ENCODE results near the gene SMOC1.

SMOC1 gene

DNA sequence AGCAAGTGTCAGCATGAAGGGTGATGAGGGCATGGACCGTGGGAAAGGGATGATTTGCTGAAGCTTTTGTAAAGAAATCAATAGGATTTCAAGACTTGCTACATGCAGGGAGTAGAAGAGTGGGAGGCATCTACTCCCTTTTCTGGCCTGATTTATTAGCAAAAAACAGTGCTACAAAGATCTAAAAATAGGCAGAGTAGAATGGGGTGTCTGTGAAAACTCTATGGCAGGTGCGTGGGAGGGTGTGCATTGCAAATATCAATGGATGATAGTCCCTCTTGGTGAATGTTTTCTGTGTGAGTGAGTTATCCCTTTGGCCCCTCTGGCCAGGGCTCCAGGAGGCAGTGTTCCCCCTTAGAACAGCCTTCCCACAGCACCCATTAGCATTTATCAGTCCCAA is 139.0 kb downstream of the SMOC1 start:
- DNase-seq, result no peak

DNA sequence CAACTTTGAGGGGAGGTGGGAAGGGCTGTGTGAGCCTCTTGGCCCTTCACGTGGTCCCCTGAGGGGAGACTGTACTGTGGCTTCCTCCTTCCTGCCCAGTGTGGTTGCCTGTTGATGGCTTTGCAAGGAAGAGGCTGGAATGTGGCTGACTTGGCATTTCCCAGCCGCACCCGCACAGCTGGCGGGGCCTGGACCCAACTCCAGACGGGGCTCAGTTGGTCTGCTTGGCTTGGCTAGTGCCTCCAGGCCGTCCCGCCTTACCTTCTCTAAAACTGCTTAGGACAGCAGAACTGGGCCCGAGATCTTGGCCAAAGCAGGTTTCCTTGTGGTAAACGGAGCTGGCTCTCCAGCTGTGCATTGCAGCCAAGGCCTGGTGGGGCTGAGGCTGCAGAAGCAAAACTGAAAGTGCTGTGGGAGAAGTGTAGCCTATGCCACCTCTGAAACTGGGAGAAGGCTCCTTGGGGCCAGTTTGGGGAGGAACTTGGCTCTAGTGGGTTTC is 139.5 kb downstream of the SMOC1 start:
- peak in 1 of 2 experiments; percentile 2 for DNase-seq

DNA sequence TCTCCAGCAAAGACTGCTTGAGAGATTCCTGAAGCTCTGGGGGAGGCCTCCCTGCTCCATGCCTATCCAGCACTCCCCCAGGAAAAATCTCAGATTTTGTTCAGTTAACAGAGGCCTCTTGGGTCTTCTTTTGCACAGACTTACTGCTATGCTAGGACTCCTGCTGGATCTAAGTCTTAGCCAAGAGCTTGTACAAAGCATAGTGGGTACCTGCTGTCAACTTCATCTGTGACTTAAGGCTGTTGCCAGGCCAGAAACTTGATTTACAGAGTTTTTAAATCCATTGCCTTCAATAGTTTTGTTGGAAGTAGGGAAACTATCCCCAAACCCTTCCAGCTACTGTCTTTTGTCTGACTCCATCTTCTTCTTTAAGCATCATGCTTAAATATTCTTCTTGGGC is 140.5 kb downstream of the SMOC1 start:
- no peak for DNase-seq

DNA sequence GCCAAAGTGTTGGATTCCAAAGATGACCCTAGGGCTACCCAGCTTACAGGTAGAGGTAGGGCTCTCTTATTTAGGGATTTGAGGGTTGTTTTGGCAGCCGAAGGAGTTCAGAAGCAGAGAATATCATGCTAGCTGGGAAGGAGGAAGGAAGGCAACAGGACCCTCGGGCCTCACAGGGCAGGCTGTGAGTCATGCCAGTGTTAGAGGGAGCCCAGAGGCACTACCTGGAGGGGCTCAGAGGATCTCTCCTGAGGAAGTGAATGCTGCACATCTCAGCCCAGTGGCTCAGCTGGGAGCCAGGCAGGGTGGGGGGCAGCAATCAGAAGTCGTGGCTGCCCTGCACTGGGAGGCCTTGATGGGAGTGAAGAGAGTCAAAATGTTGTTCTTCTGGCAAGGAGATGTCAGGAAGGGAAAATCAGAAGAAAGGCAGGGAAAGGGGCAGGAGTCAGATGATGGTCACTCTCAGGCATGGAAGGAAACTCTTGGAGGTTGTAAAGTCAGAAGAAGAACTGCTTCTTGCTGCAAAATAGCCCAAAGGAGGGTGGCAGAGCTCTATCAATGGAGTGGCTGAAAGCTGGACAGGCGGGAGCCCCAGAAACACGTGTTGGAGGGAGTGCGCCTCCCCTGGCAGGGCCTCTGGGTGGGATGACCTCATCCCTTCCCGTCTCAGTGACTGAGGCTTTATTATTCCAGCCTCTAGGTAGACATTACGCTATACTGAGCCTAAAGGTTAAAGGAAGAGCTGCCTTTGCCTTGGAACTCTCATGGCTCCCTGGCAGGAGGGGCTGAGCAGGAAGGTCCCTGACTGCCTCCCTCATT is 141.3 kb downstream of the SMOC1 start:
- peak; percentile 21 to 26 for DNase-seq

DNA sequence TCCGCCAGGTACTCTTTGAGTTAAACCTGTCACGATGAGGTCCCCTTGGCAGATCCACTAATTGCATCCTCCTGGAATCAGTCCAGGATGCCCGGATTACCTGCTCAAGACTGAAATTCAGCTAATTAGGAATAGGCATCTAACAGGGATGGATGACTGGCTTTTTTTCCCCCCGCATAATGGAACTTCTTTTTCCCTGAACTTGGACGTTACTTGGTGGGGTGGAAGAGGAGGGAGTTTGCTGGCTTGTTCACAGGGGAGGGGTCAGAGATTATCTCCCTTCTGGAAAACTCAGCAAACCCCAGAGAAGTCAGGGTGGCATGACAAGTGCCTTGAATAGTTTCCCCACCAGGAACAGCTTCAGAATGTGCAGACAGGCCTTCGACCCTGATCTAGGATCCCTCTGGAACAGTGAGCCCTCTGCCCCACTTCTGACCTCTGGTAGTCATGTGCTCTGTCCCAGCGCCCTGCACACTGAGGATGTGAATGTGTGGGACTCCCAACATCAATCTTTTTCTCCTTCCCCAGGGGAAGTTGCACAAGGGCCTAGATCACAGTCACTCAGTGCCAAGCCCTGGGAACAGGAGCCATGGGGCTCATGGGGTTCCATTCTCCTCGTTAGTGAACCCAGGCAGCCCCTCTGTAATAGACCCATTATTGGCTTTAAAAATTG is 142.5 kb downstream of the SMOC1 start:
- DNase-seq, result no peak

DNA sequence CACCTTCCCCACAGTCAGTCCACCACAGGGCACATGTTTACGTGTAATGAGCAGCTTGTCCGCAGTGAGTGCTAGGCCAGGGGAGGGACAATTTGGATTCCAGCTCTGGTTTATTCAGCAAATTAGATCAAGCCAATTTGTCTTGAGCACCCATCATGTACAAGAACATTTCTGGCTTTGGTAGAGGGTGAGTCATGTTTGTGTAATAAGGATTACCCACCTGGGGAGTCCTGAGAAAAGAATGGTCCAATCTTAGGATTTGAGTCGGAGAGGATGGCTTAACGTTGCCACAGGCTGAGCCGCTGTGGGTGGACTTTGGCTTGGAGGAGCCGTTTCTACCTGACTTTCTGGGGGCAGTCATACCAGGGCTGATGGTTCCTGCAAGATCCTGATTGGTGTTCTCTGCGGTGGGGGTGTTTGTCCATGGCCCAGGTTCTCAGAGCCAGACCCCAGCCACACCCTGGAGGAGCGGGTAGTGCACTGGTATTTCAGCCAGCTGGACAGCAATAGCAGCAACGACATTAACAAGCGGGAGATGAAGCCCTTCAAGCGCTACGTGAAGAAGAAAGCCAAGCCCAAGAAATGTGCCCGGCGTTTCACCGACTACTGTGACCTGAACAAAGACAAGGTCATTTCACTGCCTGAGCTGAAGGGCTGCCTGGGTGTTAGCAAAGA is 143.7 kb downstream of the SMOC1 start:
- no peak for DNase-seq

DNA sequence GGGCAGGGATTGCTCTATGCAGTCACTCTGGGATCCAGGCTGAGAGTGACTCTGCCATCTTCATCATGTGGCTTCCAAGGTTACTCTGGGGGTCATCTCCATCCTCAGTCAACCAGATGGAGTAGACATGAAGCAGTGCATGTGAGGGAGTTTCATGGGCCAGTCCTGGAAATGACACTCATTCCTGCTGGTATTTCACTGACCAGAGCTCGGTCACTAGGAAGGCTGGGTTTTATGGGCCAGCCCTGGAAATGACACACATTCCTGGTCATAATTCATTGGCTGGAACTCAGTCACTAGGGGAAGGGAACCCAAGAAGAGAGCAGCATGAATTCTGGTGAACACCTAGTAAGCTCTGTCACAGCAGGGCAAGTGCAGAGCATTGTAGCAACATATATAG is 144.7 kb downstream of the SMOC1 start:
- DNase-seq, result no peak

DNA sequence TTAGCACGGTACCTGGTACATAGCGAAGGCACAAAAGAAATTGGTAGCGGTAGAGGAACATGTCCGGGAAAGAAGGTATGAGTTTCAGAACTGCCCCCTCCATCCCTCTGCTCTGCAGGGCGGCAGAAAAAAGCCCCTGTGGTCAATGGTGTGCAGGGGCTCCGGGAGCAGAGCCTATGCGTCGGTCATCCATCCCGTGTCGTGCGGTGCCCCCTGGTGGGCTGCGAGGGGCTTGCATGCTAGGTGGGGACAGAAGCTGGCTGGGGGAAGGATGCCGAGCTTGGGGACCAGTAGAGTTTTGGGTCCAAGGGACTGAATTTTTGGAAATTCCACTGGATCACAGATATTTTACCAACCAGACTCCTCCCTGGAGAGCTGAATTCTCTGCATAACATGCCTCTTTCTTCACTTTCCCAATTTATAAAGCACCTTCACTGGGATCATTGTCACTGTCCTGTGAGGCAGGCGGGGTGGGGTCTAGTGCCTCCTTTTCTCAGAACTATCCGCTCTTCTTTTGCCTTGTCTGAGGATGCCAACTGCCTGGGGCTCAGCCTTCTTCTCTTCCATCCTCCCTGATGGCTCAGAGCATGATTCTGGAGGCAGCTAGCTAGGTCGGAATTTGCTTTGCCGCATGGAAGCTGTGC is 148.7 kb downstream of the SMOC1 start:
- peak; percentile 36 to 41 for DNase-seq

DNA sequence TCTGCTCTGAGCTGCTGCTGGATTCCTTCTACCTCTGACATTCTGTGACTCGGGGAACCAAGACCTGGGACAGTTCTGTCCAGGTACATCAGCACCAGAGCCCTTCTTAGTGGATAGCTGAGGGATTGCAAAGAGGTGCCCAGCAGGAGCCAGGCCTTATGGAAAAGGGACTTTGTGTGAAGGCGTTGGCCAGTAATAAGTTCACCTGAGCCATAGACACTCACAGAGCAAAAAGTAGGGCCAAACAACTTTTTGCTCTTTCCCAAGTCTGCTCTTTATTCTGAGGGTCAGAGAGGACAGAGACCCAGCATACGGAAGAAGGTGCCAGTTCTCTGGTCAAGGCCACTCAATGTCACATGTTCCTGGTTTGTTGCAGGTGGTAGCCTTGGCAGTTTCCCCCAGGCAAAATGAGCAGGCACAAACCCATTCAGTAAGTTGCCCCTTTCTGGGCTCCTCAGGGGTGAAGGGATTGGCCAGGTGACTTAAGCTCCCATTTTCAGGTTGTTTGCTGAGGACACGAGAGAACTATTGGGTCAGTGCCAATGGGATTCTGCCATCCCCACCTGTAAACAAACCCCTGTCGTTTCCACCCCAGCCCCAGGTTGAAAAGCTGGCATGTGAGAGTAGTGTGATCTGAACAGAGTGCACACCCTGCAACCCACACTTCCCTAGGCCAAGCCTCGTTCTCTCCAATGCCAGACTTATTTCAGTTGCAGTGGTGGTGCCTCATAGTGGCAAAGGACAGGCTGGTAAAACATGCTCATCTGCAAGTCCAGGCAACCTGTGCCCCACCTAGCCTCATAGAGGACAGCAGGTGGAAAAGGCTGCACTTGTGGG is 150.3 kb downstream of the SMOC1 start:
- no peak for DNase-seq

DNA sequence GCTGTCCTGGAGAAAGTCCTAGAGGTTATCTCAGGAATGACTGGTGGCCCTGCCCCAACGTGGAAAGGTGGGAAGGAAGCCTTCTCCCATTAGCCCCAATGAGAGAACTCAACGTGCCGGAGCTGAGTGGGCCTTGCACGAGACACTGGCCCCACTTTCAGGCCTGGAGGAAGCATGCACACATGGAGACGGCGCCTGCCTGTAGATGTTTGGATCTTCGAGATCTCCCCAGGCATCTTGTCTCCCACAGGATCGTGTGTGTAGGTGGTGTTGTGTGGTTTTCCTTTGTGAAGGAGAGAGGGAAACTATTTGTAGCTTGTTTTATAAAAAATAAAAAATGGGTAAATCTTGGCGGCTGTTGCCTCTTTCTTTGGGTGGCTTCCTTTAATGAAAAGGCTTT is 152.8 kb downstream of the SMOC1 start:
- DNase-seq, result no peak

DNA sequence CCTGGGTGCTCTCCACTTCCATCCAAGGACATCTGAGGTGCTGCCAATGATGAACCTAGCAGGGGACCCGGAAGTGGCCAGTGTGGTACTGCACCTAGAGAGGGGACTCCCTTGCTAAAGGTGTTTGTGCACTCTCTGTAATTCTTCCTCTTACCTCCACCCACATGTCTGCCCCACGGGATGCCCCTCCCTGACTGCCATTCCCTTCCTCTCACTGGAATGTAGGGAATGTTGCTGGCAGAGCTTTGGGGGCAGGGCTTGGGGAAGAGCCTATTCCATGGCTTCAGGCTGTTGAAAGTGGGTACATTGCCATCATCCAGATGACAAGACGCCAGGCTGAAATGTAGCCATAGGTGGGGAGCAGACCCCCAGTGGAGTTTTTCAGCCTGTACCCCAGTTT is 153.2 kb downstream of the SMOC1 start:
- DNase-seq, result no peak

DNA sequence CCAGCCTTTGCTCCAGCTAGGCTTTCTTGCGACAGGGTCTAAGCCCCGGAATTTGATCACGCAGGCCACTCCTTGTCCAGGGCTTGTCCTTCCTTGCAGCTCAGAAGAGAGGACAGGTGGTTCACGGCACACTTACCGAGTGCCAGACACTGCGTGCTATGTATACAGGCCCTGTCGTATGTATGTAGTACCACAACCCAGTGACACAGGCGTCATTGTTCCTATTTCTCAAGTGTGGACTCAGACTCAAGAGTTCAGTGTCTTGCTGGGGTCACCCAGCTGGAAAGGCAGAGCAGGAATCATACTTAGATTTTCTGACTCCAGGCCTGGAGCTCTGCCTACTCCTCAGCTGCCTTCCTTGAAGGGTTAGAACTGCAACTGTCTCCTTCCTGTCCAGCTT is 153.9 kb downstream of the SMOC1 start:
- DNase-seq, result no peak

DNA sequence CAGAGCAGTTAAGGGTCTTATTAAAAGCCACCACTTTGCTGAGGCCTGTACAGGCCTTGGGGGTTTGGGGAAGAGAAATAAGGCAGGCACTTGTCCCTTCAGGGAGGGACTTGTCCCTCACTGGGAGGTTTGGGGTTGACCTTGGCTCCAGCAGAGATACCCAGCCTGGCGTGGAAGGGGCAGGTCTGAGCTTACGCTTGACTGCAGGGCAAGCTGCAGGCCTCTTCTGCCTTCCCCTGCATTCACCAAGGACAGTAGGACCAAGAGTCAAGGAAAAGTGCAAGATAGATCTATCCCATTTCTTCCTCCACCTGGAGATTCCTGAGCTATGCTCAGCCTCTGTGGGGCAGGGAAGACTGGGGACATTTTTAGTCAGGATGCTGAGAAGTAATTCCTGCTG is 154.3 kb downstream of the SMOC1 start:
- no peak for DNase-seq

DNA sequence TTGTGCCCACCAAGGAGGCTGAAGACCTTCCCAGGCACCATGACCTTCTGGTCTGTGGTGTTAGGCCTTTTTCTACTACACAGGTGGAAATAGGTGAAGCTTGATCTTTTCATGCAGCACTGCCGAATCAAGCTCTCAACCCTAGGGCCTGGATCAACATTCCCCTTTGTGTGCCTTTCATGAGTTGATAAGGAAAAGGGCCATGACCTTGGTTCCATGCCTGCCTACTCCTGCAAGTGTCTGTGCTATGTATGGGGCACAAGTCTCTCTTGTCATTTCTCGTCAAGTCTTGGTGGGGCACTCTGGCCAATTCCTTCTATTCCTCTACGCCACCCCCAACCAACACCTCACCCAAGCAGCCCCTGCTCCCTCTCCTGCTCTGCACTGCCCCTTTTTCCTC is 155.0 kb downstream of the SMOC1 start:
- DNase-seq, result no peak

DNA sequence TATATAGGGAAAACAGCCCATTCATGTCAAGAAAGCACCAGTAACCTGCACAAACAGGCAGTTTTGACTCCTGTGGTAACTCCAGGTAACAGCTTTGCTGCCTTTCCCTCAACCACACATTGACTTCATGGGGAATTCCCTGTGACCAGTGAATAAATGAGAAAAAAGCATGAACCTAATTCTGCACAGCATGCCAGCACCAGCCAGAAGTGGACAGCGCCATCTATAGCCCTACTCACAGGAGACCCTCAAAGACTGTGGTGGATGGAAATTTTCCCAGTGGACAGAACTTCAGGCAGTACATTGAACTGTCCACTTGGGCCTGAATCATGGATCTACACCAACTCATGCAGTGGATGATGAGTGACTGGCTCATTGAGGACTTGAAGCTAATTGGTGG is 157.4 kb downstream of the SMOC1 start:
- peak in 1 of 2 experiments; percentile 3 for DNase-seq

DNA sequence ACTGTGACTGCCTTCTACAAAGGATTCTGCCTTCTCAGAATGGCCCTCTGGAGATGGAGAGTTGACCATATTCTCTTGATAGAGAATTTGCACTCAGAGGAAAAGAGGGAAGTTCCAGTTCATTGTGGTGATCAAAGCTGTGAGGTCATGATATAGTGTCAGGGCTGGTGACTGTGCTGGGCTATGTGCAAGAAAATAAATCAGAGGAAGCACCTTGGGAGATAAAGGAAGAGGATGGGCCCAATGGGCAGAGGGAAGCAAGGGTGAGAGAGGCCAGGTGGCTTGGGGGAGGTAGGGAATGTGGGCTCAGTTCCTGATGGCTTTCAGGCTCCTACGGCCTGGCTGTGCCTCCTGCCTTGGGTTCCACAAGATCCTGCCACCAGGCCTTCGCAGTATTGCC is 163.8 kb downstream of the SMOC1 start:
- DNase-seq, result no peak

DNA sequence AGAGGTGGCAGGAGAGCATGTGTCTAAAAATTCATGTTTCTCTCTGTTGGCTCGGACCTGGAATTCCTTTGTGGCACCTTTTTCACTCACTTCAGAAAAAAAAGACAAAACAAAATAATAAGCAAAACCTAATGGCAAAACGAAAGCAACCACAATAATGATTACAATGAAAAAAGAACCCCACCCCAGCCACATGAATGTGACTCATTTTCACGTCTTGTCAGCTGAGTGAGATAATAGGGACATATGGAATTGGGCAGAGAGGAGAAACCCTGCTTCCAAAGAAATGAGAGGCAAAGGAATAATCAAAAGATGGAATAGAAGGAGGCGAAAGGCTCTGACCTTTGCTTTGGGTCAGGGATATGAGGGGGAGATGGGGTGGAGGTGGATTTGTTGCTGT is 166.1 kb downstream of the SMOC1 start:
- DNase-seq, result no peak

DNA sequence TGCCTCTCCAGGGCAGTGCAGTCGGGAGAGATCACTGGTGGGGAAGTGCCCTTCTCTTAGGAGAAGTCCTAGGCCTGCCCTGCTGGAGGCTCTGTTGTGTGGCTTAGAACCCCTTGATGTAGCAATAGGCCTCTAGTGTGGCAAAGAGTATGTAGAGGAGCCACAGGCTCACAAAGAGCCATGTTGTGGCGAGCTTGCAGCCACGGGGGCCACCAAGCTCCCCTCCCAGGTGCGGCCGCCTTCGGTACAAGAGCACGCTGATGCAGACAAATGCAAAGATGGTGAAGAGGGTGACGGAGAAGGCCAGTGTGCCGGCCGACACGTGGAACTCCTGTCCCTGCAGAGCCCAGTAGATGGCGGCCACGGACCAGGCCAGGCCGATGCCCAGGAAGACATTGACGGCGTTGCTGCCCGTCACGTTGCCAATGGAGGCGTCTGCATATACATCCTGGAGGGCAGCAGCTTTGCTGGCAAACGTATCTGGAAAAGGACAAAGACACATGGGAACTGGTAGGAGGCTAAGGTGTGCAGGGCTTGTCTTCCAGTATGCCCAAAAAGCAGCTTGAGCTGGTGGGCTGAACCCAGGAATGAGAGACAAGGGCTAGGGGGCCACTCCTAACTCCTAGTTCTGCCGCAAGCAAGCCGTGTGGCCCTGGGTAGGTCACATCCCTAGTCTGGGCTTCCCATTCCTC is 166.8 kb downstream of the SMOC1 start:
- DNase-seq, result peak; percentile 1 to 14

DNA sequence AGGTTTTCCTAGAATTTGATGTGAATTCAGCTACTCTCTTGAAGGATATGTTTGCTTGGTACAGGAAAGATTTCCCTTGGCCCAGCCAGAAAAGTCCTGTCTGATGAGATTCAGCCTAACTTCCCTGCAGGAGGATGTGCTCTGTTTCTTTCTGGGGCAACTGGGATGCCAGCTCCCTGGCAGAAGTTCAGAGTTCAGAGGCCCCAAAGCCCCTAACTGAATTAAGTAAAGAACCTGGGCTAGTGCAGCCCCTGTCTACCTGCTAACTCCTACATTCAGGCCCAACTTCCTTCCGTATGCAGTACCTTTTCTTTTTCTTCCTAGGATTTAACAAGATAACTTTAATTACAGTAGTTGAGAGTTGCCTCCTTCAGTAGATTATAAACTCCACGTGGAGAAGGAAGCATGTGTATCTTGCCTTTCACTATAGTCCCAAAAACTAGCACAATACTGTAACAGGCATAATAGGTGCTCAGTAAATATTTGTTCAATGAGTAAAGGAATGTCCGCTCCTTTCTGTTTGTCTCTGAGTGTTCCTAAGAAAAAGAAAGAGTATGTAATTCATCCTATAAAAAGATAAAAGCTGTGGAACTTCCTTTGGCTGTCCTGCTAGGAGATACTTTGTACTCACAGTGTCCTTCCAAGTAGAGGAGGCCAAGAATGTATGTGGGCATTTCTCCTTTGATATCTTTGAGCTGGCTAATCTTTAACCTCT is 168.5 kb downstream of the SMOC1 start:
- no peak for DNase-seq

DNA sequence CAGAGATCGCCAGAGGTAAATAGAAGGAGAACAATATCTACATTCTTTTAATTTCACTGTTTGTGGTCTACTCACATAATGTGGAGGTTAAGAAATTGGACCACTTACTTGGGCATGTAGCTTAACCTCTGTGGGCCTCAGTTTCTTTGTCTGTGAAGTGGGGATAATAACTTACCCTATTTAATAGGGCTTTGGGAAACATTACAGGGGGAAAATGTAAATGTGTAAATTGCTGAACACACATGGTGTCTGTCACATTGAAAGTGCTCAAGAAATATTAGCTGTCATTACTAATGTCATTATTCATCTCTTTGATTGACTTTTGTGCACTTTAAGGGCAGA is 169.1 kb downstream of the SMOC1 start:
- no peak for DNase-seq

DNA sequence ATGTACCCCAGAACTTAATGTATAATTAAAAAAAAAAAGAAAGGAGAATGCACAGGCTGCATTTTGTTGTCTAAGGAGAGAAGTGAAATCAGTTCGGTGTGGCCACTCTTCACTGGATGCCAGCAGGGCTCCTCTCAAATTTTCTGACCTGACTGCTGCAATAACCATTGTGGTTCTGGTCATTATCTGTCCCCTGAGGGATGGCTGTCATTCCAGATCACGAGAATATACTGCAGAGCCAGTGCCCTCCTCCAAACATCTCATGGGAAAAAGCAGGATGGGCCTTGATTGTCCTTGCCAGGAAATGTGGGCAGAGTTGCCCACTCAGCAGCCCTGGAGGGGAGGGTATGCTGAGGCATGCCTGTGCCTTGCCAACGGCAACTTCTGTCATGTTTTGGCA is 170.4 kb downstream of the SMOC1 start:
- DNase-seq, result no peak

All from Kasumi-1 (cell line).